ENCODE results near the gene MZF1.
"Not testable (repeated sequence)": the region's sequence is repeated elsewhere in the genome, so short reads cannot be mapped to it uniquely, and the experiment has no call there.

The MZF1 gene

DNA sequence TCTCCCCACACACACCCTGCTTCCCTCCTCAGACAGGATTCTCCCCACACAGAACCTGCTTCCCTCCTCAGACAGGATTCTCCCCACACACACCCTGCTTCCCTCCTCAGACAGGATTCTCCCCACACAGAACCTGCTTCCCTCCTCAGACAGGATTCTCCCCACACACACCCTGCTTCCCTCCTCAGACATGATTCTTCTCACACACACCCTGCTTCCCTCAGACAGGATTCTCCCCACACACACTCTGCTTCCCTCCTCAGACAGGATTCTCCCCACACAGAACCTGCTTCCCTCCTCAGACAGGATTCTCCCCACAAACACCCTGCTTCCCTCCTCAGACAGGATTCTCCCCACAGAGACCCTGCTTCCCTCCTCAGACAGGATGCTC lies 34.0 kb downstream of the MZF1 start:
- DNase-seq (ENCODE audit: low spot score): not testable (repeated sequence)

DNA sequence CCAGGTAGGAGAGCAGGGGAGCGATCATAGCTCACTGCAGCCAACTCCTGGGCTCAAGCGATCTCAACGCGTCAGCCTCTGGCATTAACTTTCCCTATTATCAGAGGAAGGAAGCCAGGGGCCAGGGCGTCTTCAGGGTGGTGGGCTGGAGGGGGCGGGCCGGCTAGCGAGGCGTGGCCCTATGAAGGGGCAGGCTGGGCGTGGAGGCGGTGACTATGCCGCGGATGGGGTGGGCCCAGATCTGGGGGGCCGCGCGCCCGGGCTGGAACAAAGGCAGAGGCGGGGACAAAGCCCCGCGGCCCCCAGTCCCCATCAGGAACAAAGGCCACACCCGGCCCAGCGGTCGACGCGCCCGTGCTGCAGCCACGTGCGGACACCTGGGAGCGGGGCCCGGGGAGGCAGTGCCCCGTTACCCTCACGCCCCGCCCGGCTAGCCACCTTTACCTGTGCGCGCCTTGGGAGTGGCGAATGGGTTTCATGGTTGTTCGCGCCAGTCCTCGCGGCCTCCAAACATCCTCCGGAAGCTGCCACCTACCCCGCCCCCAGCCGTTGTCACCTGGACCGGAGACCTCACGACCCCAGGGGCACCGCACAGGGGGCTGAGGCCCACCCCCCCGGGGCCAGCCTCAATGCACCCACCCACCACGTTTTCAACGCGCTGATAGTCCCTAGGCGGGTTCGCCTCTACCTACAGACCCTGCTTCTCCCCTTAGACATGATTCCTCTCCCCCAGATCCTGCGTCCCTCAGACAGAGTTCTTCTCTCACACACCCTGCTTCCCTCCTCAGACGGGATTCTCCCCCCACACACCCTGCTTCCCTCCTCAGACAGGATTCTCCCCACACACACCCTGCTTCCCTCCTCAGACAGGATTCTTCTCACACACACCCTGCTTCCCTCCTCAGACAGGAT lies 34.6 kb downstream of the MZF1 start:
- DNase-seq (ENCODE audit: low spot score): no peak

DNA sequence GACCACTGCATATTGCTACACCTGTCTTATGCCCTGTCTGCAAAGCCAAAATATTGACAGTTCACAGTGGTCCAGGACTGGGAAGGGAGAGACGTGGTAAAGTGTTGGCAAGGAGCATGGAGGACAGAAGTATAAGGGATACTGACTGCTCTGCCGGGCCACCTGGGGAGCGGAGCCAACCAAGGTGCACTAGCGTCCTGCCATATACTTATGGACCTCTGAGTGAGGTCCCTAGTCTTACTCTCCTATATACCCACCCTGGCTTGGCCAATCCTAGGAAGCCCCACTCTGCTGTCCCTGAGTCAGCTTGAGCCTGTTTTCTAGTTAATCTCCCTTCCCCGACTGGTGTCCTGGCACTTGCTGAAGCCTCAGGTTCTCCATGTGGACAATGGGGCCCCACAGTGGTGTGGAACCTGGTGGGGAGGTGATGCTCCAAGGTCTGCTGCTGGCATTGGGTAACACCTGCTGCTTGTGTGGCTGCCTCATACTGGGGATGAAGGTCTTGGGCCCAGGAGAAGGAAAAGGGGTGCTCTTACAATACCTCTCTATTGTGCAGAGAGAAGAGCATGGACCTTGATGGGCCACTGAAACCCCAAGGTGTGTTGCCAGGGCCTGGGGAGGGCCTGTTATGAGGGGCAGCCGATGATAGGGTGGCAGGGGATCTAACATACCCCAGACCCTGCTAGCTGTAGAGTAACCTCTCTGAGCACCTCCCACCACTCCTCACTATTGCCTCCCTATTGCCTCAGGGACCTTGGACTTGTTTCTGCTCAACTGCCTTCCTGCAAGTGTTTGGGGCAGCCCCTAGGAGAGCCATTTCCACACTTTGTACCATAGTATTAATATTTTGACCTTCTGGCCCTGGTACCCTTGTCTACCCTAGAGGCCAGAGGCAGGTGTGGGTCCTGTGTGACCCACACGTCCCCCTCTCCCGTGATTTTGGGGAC lies 36.0 kb downstream of the MZF1 start:
- DNase-seq (ENCODE audit: low spot score): no peak

DNA sequence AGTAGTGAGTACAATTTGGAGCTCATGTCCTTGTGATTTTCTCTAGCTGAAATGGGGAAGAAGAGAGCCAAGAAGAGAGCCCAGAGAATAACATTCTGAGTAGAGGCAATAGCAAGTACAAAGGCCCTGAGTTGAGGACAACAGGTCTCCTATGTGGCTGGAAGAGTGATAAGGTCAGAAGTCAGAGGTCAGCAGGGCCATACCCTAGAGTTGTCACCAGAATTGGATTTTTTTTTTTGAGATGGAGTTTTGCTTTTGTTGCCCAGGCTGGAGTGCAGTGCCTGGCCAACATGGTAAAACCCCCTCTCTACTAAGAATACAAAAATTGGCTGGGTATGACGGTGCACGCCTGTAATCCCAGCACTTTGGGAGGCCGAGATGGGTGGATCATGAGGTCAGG lies 37.3 kb downstream of the MZF1 start:
- DNase-seq (ENCODE audit: low spot score): no peak

DNA sequence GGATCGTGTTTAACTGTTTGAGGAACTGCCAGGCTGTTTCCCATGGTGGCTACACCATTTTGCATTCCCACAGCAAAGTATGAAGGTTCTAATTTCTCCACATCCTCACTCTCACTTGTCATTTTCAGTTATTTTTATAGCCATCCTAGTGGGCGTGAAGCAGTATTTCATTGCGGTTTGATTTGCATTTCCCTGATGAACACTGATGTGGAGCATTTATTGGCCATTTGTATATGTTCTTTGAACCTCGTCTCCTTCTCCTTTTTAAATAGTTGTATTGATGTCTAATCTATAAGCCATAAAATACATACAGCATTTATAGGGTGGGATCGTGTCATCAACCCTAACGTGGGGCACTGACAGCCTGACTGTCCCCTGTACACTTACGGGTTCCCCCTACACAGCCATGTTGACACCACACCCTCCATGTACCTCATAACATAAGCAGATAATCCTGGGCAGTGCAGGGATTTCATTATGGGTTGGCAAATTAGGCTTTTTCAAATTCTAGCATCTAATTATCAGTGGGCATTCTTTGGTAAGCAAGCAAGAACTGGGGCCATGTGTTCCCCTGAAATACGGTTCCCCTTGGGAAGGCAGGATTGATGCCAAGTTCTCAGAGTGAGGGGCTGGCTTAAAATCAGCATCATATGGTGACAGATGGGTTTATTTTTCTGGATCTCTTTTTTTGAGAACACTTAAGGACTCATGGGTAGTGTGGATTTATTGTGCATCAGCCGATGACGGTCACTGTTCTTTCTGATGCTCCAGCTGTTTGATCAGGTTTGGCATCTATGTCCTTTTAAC lies 41.9 kb downstream of the MZF1 start:
- no peak for DNase-seq (ENCODE audit: low spot score)

DNA sequence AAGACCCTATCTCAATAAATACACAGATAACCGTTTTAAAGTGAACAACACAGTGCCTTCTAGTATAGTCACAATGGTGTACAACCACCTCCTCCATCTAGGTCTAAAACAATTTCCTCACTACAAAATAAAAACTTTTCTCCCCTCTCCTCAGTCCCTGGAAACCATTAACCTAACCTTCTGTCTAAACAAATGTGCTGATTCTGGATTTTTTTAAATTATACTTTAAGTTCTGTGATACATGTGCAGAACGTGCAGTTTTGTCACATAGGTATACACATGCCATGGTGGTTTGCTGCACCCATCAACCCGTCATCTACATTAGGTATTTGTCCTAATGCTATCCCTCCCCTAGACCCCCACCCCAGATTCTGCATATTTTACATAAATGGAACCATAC lies 43.7 kb downstream of the MZF1 start:
- no peak for DNase-seq (ENCODE audit: low spot score)

DNA sequence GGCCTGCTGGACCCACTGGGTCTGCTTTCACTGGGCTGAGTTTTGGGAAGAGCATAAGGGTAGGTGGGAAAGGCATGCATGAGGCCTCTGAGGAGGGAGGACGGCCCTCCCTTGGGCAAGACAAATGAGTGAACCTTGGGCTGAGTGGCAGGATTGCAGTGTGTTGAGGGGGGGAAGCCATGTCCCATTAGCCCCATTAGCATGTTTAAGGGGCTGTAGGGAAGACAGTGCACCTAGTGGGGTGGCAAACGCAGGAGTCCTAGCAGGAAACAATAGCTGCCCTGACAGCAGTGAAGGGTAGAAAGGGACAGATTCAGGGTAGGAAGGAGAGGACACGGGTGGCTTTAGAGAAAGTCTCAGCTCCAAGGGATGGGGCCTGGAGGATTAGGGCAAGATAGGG lies 50.4 kb downstream of the MZF1 start:
- no peak for DNase-seq (ENCODE audit: low spot score)

DNA sequence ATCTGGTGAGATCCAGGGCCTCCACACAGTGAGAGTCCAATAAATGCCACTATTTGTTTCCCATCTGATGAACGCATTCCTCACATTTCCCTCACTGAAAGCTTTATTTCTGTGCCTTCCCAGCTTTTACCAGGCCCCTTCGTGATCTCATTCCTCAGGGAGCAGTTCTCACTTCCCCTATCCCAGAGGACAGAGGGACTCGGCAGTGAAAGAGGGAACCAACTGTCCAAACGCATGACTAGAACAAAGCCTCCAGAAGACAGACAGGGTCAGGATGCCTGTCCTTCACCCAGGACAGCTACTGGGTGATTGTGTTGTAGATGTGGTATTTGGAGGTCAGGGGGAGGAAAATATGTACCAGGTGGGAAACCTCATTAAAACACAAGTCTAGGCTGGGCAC lies 51.5 kb downstream of the MZF1 start:
- DNase-seq (ENCODE audit: low spot score): no peak

DNA sequence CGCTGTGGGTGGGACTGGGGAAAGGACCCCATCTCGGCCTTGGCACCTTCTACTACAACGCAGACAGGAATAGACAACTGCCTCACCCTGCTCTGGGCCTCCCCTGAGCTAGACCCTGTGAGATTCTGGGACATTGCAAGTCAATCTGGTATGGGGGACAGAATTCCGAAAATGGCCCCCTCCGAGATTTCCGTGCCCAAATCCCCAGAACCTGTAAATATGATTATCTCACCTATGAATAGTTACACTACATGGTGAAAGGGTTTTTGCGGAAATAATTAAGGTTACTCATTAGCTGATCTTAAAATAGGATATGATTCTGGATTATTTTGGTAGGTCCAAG lies 52.9 kb downstream of the MZF1 start:
- DNase-seq (ENCODE audit: low spot score): no peak

DNA sequence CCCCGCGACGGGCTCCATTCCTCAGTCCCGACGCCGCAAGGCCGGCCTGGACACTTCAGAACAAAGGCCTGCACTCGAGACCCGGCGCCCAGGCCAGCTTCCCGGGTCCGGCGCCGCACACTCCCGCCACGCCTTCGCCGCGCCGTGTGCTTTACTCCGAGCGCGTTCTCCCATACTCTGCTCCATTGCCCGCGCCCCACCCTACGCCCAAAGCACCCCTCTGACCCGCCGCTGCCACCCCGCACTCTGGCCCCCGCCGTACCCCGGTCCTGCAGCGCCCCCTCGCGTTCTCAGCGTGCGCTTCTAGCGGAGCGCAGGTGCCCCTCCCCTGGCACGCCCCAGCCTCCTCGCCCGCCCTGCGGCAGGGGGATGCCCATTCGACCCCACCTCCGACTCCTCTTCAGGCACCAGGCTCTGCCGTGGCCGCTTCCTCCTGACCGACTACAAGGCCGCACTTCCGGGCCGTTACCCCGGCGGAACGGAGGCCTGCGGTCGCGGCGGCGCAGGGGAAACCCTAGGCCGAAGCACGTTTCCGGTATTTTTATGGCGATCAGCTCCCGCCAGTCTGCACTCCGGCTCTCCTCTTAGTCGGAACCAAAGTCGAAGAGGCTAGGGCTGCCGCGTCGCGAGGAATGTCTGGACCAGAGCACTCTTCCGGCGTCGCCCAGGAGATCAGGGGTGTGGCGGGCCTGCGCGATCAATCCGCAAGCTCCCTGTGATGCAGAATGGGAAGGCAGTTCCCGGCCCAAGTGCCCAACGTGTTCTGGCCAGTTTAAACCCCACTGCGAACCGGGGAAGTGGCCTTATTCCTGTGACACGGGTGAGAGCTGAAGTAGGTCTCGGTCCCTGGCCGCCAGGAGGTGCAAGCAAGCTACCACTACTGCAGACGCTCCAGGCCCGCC lies 53.5 kb downstream of the MZF1 start, which contains the start of gene ZBTB45:
ZBTB45 (minus strand) TSS at position 456 of the 902 bp plus-strand sequence. CDS start 2,137 bp downstream, outside the sequence.
- DNase-seq (ENCODE audit: low spot score): peak; percentile 93

DNA sequence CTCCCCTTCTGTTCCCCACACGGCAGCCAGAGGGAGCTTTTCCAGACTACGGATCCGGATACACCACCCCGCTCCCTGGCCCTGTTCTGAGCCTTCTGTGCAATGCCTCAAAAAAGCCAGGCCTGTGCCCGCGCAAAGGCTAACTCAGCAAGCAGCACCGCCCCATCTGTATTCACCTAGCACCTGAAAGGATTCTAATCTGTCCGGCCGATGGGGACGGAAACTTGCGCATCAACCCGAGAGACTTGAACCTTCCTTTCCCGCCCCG lies 54.1 kb downstream of the MZF1 start:
- DNase-seq (ENCODE audit: low spot score): peak; percentile 52

DNA sequence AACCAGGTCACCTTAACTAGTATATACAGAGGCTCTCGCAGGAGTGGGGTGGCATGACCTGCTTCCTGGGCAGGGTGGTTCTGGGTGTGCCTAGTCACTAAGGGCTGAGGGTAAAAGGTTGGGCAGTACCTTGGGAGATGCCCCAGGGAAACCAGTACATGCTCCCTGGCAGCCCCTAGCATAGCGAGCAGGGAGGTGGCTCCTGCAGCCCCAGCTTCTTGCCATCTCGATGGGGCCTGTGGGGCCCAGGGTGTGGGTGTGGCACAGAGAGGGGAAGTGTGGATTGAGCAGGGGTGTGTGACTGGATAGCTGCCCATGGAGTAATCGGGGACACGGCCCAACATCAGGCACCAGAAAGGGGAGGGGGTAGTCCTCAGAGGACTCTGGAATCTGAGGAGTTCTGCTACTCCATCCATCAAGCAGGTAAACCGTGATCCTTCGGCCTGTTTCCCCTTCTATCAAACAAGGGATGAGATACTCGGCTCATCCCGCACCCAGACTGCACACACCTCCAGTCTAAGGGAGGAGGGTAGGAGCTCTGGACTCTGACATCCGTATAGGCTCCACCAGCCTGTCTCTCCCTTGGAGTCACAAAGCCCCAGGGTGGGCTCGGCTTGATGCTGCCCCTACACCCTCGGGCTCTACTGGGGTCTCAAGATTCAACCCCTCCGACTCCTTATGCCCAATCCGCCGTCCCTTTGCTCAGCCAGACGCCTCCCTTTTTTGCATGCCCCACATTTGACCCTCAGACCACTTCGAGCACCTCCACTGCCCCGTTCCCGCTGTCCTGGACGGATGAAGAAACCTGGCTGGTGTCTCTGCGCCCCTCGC lies 54.7 kb downstream of the MZF1 start:
- no peak for DNase-seq (ENCODE audit: low spot score)

DNA sequence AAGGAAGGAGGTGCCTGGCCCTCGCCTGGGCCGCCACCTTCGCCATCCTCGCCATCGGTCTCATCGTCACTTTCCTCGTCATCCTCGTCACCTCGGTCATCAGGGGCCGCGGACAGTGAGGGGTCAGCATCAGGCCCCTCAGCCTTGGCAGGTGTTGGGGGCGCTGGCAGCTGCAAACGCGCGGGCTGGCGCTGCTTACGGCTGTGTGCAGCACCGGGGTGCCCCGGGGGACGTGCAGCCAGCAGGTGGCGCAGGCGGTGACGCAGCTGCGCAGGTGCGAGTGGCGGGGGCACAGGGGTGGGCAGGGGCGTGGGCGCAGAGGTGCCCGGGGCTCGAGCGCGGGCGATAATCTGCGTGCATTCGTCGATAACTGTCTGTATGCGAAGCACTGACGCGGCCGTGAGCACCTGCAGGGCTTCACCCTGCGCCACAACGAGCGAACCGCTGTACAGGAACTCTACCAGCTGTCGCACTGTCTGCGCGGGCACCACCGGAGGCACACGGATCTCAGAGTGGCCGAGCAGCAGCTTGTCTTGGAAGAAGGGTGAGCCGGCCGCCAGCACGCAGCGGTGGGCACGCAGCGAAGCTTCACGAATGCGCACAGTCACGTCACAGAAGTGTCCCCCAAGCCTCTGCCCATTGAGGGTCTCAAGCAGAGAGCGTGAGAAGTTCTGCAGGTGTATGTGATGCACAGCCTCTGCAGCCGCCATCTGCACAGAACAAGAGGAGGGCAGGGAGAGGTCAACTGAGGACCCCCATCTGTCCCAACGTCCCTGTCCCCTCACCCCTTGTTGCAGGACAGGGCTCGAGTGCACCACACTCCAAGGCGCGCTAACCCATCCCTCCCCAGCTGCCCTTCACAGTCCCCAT lies 55.9 kb downstream of the MZF1 start:
- DNase-seq (ENCODE audit: low spot score): no peak

DNA sequence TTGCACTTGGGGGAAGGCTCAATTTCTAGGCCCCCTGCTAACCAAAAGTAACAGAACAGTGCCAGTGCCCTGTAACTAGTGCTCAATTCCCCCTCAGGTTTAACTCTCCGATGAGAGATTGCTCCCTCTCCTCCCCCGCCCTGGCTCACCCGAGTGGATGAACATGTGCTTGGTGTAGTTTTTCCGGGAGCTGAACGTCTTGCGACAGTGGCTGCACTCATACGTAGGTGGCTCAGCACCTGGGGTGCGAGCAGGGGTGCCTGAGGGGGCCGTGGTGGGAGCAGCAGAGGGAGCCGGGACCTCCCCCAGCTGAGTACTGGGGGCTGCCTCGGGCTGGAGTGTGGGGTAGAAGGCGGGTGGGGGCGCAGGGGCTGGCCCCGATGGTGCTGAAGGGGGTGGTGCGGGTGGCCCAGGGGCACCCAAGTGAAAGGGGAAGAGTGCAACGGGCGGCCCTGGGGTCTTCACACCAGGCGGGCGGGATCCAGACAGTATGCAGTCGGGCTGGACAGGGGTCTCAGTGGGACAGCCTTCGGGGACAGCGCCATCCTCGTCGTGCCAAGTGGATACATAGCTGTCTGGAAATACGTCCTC lies 56.8 kb downstream of the MZF1 start:
- DNase-seq (ENCODE audit: low spot score): no peak

DNA sequence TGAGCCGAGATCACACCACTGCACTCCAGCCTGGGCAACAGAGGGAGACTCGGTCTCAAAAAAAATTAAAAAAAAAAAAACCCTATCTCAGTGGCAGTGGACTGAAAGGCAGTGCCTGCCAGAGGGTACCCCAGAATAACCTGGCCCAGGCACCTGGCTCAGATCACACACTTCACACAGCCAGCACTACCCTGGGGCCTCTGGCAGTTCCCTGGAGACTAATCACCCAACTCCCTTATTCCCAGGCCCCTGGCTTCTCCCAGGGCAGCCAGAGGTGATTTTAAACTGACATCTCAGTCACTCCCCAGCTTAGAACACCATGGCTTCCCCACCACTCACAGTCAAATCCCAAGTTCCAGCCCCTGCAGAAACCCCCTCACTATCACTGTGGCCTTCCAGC lies 57.9 kb downstream of the MZF1 start:
- DNase-seq (ENCODE audit: low spot score): no peak

DNA sequence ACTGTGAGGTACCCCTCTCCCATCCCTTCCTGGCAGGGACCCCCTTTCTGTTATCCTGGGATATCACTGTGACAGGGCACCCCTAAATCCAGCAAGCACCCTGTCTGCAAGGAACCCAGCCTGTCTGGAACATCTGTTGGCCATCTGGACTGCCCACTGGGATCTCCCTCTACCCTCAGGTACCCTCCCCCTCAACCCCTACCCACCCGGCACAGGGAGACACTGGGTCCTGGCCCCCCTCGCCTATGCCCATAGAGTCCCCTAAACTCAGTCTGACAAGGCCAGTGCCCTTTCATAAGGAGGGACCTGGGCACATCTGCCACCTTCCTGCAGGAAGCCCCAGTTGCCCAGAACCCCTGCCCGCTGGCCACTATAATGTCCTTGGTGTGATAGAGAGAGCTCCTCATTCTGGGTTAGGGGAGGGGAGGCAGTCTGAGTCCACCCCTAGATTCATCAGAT lies 58.5 kb downstream of the MZF1 start:
- no peak for DNase-seq (ENCODE audit: low spot score)

DNA sequence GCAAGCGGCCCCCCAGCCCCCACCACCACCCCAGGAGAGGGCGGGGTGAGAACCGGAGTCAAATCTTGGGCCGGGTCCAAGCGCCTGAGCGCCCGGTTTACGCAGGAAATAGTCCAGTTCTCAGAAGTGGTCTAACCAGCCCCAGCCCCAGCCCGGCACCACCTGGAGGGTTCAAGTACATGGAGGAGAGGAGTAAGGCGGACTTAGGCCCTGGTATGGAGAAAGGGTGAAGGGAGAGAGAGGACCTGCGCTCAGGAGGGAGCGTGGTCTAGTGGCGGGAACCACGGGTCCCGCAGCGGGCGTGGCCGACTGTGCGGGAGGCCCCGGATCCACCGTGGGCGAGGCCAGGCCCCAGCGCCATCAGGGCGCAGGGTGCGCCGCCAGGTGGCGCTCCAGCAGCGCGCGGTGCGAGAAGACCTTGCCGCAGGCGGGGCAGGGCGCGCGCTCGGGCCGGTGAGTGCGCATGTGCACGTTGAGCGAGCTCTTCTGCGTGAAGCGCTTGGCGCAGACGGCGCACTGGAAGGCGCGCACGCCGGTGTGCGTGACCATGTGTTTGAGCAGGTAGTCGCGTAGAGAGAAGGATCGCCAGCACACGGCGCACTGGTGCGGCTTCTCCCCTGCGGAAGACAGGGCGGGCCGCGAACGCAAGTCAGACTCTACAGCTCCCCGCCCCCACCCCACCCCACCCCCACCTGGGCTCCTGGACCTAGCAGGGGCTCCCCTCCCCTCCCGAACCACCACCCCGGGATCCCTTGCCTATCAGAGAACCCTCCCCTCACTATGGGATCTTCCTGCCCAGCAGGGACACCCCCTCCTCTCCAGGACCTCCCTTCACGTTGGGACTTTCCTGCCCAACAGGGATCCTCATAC lies 59.2 kb downstream of the MZF1 start:
- peak; percentile 94 for DNase-seq (ENCODE audit: low spot score)

DNA sequence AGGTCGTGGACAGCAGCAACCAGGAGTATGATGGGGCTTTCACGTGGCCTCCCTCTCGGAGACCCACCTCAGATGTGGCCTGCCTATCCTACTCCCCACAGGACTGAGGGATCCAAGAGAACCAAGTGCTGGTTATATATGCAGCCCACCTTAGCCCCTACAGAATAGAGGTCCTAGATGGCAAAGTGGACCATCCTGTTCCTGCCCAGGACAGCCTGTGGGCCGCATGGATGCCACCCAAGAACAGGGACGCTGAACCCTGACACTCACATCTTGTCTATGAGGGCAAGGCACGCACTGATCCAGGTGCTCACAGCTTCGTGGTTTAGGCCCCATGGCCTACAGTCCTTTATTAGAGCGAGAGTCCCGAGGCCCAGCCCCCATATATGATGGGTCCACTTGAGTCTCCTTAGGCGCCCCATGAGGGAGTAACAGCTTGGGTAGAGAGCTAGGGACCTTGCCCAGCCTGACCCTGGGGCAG lies 59.9 kb downstream of the MZF1 start:
- no peak for DNase-seq (ENCODE audit: low spot score)

All from CD4-positive, alpha-beta T cell treated with Interleukin-15 for 4 hours (primary cell).